HG03460 (cell line): ENCODE measurements around the gene KISS1.
"Not testable (repeated sequence)": the region's sequence is repeated elsewhere in the genome, so short reads cannot be mapped to it uniquely, and the experiment has no call there.

Experiments used
- ATAC-seq: cut with Tn5 transposase; IDR thresholded peaks from one replicate; pipeline ENCODE4 v1.9.1; 2021; ENCODE audit not compliant: unreplicated experiment

Gene KISS1

GRCh38 chr1:204196068-204196795 lies at the start of gene KISS1:
TSS of gene KISS1 (minus strand) at chr1:204196491. CDS start at chr1:204192876, 3,615 bp downstream.
- no peak for ATAC-seq

- no peak for ATAC-seq
These were observed 46.6 kb upstream of the KISS1 start for GRCh38 chr1:204242920-204243319.

- ATAC-seq: no peak
These were observed 45.6 kb upstream of the KISS1 start for GRCh38 chr1:204241914-204242313.

- no peak for ATAC-seq
These were observed 44.8 kb upstream of the KISS1 start for GRCh38 chr1:204241050-204241449.

- no peak for ATAC-seq
These were observed 43.9 kb upstream of the KISS1 start for GRCh38 chr1:204240233-204240632.

- not testable (repeated sequence) for ATAC-seq
These were observed 43.1 kb upstream of the KISS1 start for GRCh38 chr1:204239401-204239800.

- not testable (repeated sequence) for ATAC-seq
These were observed 42.2 kb upstream of the KISS1 start for GRCh38 chr1:204238520-204238919.

- not testable (repeated sequence) for ATAC-seq
These were observed 41.2 kb upstream of the KISS1 start for GRCh38 chr1:204237515-204237914.

- no peak for ATAC-seq
These were observed 36.2 kb upstream of the KISS1 start for GRCh38 chr1:204232526-204232925.

- ATAC-seq: no peak
These were observed 33.9 kb upstream of the KISS1 start for GRCh38 chr1:204230211-204230610.

- no peak for ATAC-seq
These were observed 32.6 kb upstream of the KISS1 start for GRCh38 chr1:204228896-204229295.

GRCh38 chr1:204227996-204228785 lies 31.9 kb upstream of the KISS1 start:
- ATAC-seq: no peak

- ATAC-seq: no peak
These were observed 31.1 kb upstream of the KISS1 start for GRCh38 chr1:204227351-204227750.

GRCh38 chr1:204225841-204226735 lies 29.8 kb upstream of the KISS1 start:
- ATAC-seq: no peak

- ATAC-seq: no peak
These were observed 28.4 kb upstream of the KISS1 start for GRCh38 chr1:204224655-204225054.

GRCh38 chr1:204223129-204223860 lies 27.0 kb upstream of the KISS1 start:
- no peak for ATAC-seq

GRCh38 chr1:204222764-204223055 lies 26.4 kb upstream of the KISS1 start:
- ATAC-seq: no peak

GRCh38 chr1:204222006-204222763 lies 25.9 kb upstream of the KISS1 start:
- no peak for ATAC-seq

- no peak for ATAC-seq
These were observed 25.0 kb upstream of the KISS1 start for GRCh38 chr1:204221271-204221670.

GRCh38 chr1:204219971-204220616 lies 23.8 kb upstream of the KISS1 start:
- ATAC-seq: no peak
